ENCODE measurements around the gene SBNO1. TPM values are rescaled to one million over a fixed set of nuclear protein-coding genes. Genes with fewer than 3 reads are reported as not detected.

SBNO1 gene
- total RNA-seq, 4 donors from 2014 or later, result 26.7 to 31.8 (median 29.9) TPM

DNA sequence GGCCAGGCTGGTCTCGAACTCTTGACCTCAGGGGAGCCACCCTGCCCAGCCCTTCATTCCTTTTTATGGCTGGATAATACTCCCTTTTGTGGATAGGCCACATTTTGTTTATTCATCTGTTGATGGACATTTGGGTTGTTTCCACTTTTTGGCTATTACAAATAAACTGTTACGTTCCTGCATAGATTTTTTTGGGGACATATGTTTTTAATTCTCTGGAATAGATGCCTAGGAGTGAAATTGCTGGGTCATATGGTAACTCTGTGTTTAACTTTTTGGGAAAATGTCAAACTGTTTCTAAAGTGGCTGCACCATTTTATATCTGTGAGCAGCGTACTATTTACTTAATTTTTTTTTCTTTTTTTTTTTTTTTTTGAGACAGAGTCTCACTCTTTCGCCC, 29.1 kb upstream of the SBNO1 start:
- Histone ChIP-seq H3K9me3 (no peaks in the 10 kb centered on the region), H3K27ac (replicated peaks in 1 of 4) (peak overlapping the region; percentile 34 to 96 (median 91)), H3K27me3 (no peaks in the 10 kb centered on the region), H3K36me3 (peaks cover 51 to 82% (median 70%) of the 10 kb centered on the region in 4 donors), H3K4me1 (peaks cover 39 to 92% (median 87%) of the 10 kb centered on the region in 4 donors), H3K4me3 (no peak overlapping the region)
- intact Hi-C loops (cut with DNase I), result loop anchor here (5.0 kb wide), 1 partner anchor 64 kb away; the partner anchor contains the start of gene SNRNP35
- no peak for TF ChIP-seq POLR2A (IDR thresholded peaks at IDR 0.05; ENCODE audit: low read depth)
- TF ChIP-seq POLR2AphosphoS5 (IDR thresholded peaks at IDR 0.05), result no peak
- TF ChIP-seq EP300 (IDR thresholded peaks at IDR 0.05), result no peak
- TF ChIP-seq, protein P1, sequence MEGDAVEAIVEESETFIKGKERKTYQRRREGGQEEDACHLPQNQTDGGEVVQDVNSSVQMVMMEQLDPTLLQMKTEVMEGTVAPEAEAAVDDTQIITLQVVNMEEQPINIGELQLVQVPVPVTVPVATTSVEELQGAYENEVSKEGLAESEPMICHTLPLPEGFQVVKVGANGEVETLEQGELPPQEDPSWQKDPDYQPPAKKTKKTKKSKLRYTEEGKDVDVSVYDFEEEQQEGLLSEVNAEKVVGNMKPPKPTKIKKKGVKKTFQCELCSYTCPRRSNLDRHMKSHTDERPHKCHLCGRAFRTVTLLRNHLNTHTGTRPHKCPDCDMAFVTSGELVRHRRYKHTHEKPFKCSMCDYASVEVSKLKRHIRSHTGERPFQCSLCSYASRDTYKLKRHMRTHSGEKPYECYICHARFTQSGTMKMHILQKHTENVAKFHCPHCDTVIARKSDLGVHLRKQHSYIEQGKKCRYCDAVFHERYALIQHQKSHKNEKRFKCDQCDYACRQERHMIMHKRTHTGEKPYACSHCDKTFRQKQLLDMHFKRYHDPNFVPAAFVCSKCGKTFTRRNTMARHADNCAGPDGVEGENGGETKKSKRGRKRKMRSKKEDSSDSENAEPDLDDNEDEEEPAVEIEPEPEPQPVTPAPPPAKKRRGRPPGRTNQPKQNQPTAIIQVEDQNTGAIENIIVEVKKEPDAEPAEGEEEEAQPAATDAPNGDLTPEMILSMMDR (IDR thresholded peaks at IDR 0.05), result no peak
- DNase-seq (ENCODE audit: extremely low spot score), result no peak
- 77% methylated on average over 4 of the region's 4 CpGs for WGBS

DNA sequence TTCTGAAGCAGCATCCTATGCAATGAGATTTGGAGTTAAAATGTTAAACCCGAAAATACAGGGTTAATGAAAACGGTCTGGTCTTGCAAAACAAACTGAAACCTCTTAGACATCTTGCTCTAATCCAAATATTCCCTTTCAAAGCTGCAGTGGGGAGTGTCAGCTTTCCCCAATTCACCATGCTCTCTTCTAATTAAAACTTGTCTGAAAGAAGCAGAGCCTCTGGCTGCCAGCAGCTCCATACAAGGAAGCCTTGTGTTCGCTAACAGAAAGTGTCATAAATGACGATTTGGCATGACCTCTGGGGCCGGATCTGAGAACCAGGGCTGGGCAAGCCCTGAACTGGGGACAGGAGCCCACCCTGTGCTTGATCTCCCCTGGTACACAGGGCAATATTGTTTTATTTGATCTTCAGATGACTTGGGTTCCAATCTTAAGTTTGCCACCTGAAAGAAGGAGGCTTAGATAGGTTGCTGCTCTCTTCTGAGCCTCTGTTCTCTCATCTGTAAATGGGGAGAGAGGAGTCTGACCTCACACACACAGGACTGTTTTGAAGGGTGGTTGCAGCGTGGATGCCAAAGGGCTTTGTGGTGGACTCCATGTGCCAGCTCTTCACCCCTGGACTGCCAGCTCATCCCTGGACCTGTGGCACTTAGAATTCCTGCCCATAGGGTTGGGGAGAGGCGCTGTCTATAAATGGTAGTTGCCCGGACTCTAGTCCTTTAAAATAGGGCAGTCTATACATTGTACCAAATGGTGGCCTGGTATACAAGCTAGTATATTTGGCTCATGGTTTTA, 27.1 kb upstream of the SBNO1 start:
- H3K9me3 ChIP-seq, result no peaks in the 10 kb centered on the region
- TF ChIP-seq, protein P1 (IDR thresholded peaks at IDR 0.05), result no peak
- TF ChIP-seq POLR2A (IDR thresholded peaks at IDR 0.05; ENCODE audit: low read depth) (no peak), EP300 (IDR thresholded peaks at IDR 0.05) (no peak), POLR2AphosphoS5 (IDR thresholded peaks at IDR 0.05) (no peak)
- H3K4me3 ChIP-seq, result no peak overlapping the region
- H3K27ac ChIP-seq (replicated peaks in 1 of 4), result peak overlapping the region; percentile 89 to 96 (median 92)
- no peak for DNase-seq (ENCODE audit: extremely low spot score)
- intact Hi-C loops (cut with DNase I), result loop anchor here (5.0 kb wide), 1 partner anchor 66 kb away; the partner anchor contains the start of gene SNRNP35
- H3K36me3 ChIP-seq, result peaks cover 46 to 62% (median 55%) of the 10 kb centered on the region in 4 donors
- 61% methylated on average over 8 of the region's 8 CpGs for WGBS
- H3K4me1 ChIP-seq, result peaks cover 36 to 90% (median 81%) of the 10 kb centered on the region in 4 donors
- H3K27me3 ChIP-seq, result no peaks in the 10 kb centered on the region

DNA sequence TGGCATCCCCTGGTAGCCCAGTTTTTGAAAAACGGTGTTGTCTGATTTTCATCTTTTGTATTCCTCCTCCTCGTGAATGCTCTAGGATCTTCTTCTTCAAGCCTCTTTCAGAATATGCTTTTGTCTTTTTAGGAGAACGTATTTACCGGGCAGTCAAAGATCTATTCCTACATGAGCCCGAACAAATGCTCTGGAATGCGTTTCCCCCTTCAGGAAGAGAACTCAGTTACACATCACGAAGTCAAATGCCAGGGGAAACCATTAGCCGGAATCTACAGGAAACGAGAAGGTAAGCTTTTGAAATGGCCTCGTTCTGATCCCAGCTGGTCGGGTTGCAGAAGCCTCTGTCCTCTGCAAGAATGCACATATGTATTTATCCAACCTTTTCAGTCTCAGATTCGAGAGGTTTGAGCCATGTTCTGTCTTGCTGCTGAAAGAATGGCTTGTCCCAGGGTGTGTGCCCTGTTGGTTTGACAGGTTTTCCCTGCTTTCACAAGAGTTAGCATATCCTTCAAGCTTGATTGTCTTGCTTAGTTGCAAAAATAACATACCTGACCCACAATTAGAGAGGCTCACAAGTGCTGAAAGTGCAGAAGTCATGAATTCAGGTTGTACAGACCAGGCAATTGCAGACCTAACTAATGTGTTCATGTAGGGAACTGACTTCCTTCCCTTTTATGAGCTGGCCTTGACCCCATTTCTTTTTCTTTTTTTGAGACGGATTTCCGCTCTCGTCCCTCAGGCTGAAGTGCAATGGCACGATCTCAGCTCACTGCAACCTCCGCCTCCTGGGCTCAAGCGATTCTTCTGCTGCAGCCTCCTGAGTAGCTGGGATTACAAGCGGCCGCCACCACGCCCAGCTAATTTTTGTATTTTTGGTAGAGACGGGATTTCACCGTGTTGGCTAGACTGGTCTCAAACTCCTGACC, 26.1 kb upstream of the SBNO1 start:
- no peaks in the 10 kb centered on the region for H3K9me3 ChIP-seq
- peak in 1 of 2 donors; percentile 22 for TF ChIP-seq POLR2AphosphoS5 (IDR thresholded peaks at IDR 0.05)
- TF ChIP-seq, protein P1 (IDR thresholded peaks at IDR 0.05), result no peak
- H3K4me3 ChIP-seq, result peak overlapping the region; percentile 77 to 88 (median 77)
- intact Hi-C loops (cut with DNase I), result loop anchor here (5.0 kb wide), 1 partner anchor 67 kb away; the partner anchor contains the start of gene SNRNP35
- 62% methylated on average over 23 of the region's 23 CpGs for WGBS
- H3K27me3 ChIP-seq, result no peaks in the 10 kb centered on the region
- H3K36me3 ChIP-seq, result peaks cover 36 to 52% (median 45%) of the 10 kb centered on the region in 4 donors
- no peak for DNase-seq (ENCODE audit: extremely low spot score)
- peaks cover 36 to 80% (median 71%) of the 10 kb centered on the region in 4 donors for H3K4me1 ChIP-seq
- peak overlapping the region; percentile 89 to 96 (median 92) for H3K27ac ChIP-seq (replicated peaks in 1 of 4)

DNA sequence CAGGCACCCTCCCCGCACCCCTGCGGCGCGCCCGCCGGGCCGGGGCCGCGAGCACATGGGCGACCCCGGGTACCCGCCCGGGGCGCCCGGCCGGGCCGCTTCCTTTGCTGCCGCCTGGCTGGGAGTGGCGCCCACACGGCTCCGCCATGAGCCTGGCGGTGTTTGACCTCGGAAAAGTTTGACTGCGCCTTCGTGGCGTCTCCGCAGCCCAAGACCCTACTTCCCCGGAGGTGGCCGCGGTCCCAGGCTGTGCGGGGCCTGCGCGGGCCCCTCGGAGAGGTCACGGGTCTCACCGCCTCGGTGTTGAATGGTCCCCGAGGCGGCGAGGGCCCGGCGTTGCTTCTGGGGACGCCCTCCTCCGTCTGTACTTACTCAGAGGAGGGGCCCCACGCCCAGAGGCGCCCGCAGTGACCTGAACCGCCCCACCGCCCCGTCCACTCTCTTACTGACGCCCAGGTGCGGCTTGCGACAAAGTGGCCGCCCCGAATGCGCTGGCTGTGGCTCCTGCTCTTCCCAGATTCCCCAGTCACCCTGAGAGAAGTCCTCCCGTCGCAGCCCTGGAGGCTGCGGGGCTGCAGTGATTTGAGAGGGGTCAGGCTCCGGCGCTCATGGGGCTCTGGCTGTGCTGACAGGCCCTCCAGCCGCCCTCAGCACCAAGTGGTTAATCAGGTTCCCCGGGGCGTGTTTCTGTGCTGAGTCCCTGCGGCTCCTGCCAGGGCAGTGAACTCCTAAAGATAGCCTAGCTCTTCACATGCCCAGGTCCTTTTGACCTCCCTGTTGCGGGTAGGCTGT, 25.1 kb upstream of the SBNO1 start:
- Histone ChIP-seq H3K36me3 (peaks cover 27 to 42% (median 35%) of the 10 kb centered on the region in 4 donors), H3K27me3 (no peaks in the 10 kb centered on the region), H3K27ac (replicated peaks in 1 of 4) (peak overlapping the region; percentile 89 to 96 (median 92)), H3K9me3 (no peaks in the 10 kb centered on the region), H3K4me3 (peak overlapping the region; percentile 77 to 88 (median 77)), H3K4me1 (peaks cover 41 to 73% (median 70%) of the 10 kb centered on the region in 4 donors)
- intact Hi-C loops (cut with DNase I), result loop anchor here (5.0 kb wide), 1 partner anchor 68 kb away; the partner anchor contains the start of gene SNRNP35
- DNase-seq (ENCODE audit: extremely low spot score), result no peak
- WGBS, result under 1% methylated on average over 33 of the region's 66 CpGs
- TF ChIP-seq, protein P1 (IDR thresholded peaks at IDR 0.05), result no peak
- peak in 1 of 2 donors; percentile 3 for TF ChIP-seq POLR2AphosphoS5 (IDR thresholded peaks at IDR 0.05)
